GM12878 (cell line): Measurements from ENCODE around the gene SPTAN1. TPM values are rescaled to one million over a fixed set of nuclear protein-coding genes. Genes with fewer than 3 reads are reported as not detected.

ENCODE experiments used
- E2F8 ChIP-seq: fragments of 450-650 bp; IDR thresholded peaks from 2 replicates; pipeline ENCODE4 v1.6.1; 2018; ENCODE audit warnings: mild to moderate bottlenecking, low read depth, moderate library complexity; ENCODE audit not compliant: partially characterized antibody
- FOS ChIP-seq: IDR thresholded peaks from 3 replicates; pipeline ENCODE4 v1.6.1; 2011; ENCODE audit warnings: borderline replicate concordance; ENCODE audit not compliant: insufficient read length; ENCODE audit errors: extremely low read depth
- GABPA ChIP-seq: IDR thresholded peaks from 2 replicates; pipeline ENCODE4 v1.6.1; 2014; ENCODE audit warnings: antibody characterized with exemption, low read depth, mild to moderate bottlenecking, inconsistent platforms
- MEF2B ChIP-seq: fragments of 450-650 bp; IDR thresholded peaks from 2 replicates; pipeline ENCODE4 v1.6.1; 2018; ENCODE audit warnings: mild to moderate bottlenecking, moderate library complexity; ENCODE audit not compliant: partially characterized antibody, poor library complexity, severe bottlenecking
- MYC ChIP-seq: IDR thresholded peaks from 2 replicates; pipeline ENCODE4 v1.6.1; 2011; ENCODE audit warnings: mild to moderate bottlenecking, low read length, moderate library complexity, inconsistent platforms; ENCODE audit not compliant: insufficient read depth, insufficient replicate concordance, insufficient read length, severe bottlenecking
- NR2C2 ChIP-seq: IDR thresholded peaks from 2 replicates; pipeline ENCODE4 v1.6.1; 2011; ENCODE audit warnings: borderline replicate concordance, low read depth; ENCODE audit not compliant: control insufficient read depth, insufficient read length
- NRF1 ChIP-seq: conservative IDR thresholded peaks from 2 replicates; pipeline ENCODE4 v1.6.1; 2011; ENCODE audit warnings: mild to moderate bottlenecking, low read depth, low read length, improper control_type of control experiment
- PBX3 ChIP-seq: IDR thresholded peaks from 2 replicates; pipeline ENCODE4 v1.6.1; 2011; ENCODE audit warnings: mild to moderate bottlenecking, low read depth, low read length, moderate library complexity; ENCODE audit not compliant: insufficient replicate concordance
- PML ChIP-seq: IDR thresholded peaks from 2 replicates; pipeline ENCODE4 v1.6.1; 2012; ENCODE audit warnings: low read length, inconsistent platforms
- RAD51 ChIP-seq: fragments of 450-650 bp; IDR thresholded peaks from 2 replicates; pipeline ENCODE4 v1.6.1; 2016; ENCODE audit warnings: moderate library complexity, mild to moderate bottlenecking, inconsistent platforms
- RCOR1 ChIP-seq: conservative IDR thresholded peaks from 2 replicates; pipeline ENCODE4 v1.6.1; 2012; ENCODE audit warnings: low read depth, low read length, improper control_type of control experiment
- RELB ChIP-seq: fragments of 450-650 bp; IDR thresholded peaks from 2 replicates; pipeline ENCODE4 v1.6.1; 2017; ENCODE audit warnings: low read depth, mild to moderate bottlenecking, moderate library complexity
- REST ChIP-seq: IDR thresholded peaks from 2 replicates; pipeline ENCODE4 v1.6.1; 2012; ENCODE audit warnings: mild to moderate bottlenecking, low read depth, low read length
- SRF ChIP-seq, 2 experiments: IDR thresholded peaks; 2 replicates each; pipeline ENCODE4 v1.6.1; 2011; ENCODE audit warnings: low read depth in 2 of 2, low read length in 2 of 2, mild to moderate bottlenecking in 1 of 2, moderate library complexity in 1 of 2
- TARDBP ChIP-seq: IDR thresholded peaks from 2 replicates; pipeline ENCODE4 v1.6.1; 2016; ENCODE audit warnings: borderline replicate concordance
- TBL1XR1 ChIP-seq: IDR thresholded peaks from 2 replicates; pipeline ENCODE4 v1.6.1; 2012; ENCODE audit warnings: low read depth, low read length, improper control_type of control experiment
- WRNIP1 ChIP-seq: IDR thresholded peaks from 2 replicates; pipeline ENCODE4 v1.6.1; 2011; ENCODE audit warnings: low read depth, low read length, improper control_type of control experiment, borderline replicate concordance
- ZBED1 ChIP-seq: IDR thresholded peaks from 2 replicates; pipeline ENCODE4 v1.6.1; 2016; ENCODE audit warnings: borderline replicate concordance
- polyA plus RNA-seq, 11 experiments: library from polyadenylated mRNA; depleted of rRNA in 4 of 11; unstranded in 6 of 11; stranded (reverse) in 5 of 11; fragments of >200 nt; fragmentation: Nextera tagmentation in 4 of 11; fragmentation: Illumina TruSeq in 1 of 11; extraction: Ambion mirVana in 4 of 11; extraction: Trizol in 1 of 11; gene quantifications; 1 replicate in 1 of 11; 2 replicates in 10 of 11; pipeline versions ENCODE4 v1.2.1 to v1.2.3, GENCODE V29; 2011 to 2016; ENCODE audit warnings: inconsistent platforms in 2 of 11, missing spikeins in 2 of 11, low read depth in 1 of 11
- total RNA-seq, 4 experiments: library from RNA; depleted of rRNA in 3 of 4; stranded (reverse); fragments of >200 nt in 3 of 4; fragmentation: Illumina TruSeq in 1 of 4; extraction: Trizol in 1 of 4; gene quantifications; 2 replicates each; pipeline versions ENCODE4 v1.2.1 to v1.2.3, GENCODE V29; 2013 to 2021

SPTAN1 gene
- total and polyA plus RNA-seq, 10 of the 15 experiments (the other 5 are each of a cell fraction or from before 2014, with no cell fraction given), result 18.7 to 156 (median 73.6) TPM

- TF ChIP-seq FOS (no peak), RELB (peak; percentile 59; the same call in 1 of the 2 replicates), E2F8 (peak; percentile 32), TARDBP (no peak), SRF (IDR thresholded peaks at IDR 0.05; ENCODE audit: low read depth in 2 of 2, low read length in 2 of 2) (0 out of 4 replicates have a peak, but pooled peaks of 1 of the 2 experiments have one; percentile 20), GABPA (0 out of 2 replicates have a peak, but pooled peaks have one; percentile 31), MEF2B (peak; percentile 30), MYC (no peak), NR2C2 (no peak), RAD51 (no peak), PML (no peak; the same call in 1 of the 2 replicates), RCOR1 (no peak), PBX3 (no peak), REST (no peak), NRF1 (peak; percentile 72), WRNIP1 (no peak; the same call in 1 of the 2 replicates), TBL1XR1 (no peak; the same call in 1 of the 2 replicates), ZBED1 (no peak)
These were observed 47.6 kb upstream of the SPTAN1 start, which contains the start of gene GLE1 (continued) for GRCh38 chr9:128504485-128505413.
